Measurements from ENCODE around the gene PBX4. TPM values are rescaled to one million over a fixed set of nuclear protein-coding genes. Genes with fewer than 3 reads are reported as not detected.

PBX4 gene
- total and polyA plus RNA-seq, 2 of the 8 experiments (the other 6 are each of a cell fraction or from before 2014, with no cell fraction given) = 3.4 to 3.8 TPM

GRCh38 chr19:19513682-19514081, 104.8 kb downstream of the PBX4 start (continued):
- TF ChIP-seq SRF (IDR thresholded peaks at IDR 0.05; ENCODE audit: low read depth, low read length) = no peak
- no peak for TF ChIP-seq E2F6 (IDR thresholded peaks at IDR 0.05)

Other genes with a start within 250 kb of the PBX4 start
- gene GATAD2A, start 213.0 kb downstream of the PBX4 start, total RNA-seq (2021; fragmentation: NEBNext Ultra II Directional; extraction: Animal tissue kit (Norgen Biotek cat#: 25700)) = 205 and 210 TPM in 2 replicates
- 38.4 and 54.9 TPM in 2 replicates for gene GATAD2A, start 213.0 kb downstream of the PBX4 start, polyA plus RNA-seq (2011; rRNA removed)
- 2.9 and 3.6 TPM in 2 replicates for gene TSSK6, start 103.1 kb downstream of the PBX4 start, total RNA-seq (2021; fragmentation: NEBNext Ultra II Directional; extraction: Animal tissue kit (Norgen Biotek cat#: 25700))
- 7.8 and 12.1 TPM in 2 replicates for gene TSSK6, start 103.1 kb downstream of the PBX4 start, polyA plus RNA-seq (2011; rRNA removed)
- 413 and 425 TPM in 2 replicates for gene NDUFA13, start 102.5 kb downstream of the PBX4 start, total RNA-seq (2021; fragmentation: NEBNext Ultra II Directional; extraction: Animal tissue kit (Norgen Biotek cat#: 25700))
- 1,105 and 1,309 TPM in 2 replicates for gene NDUFA13, start 102.5 kb downstream of the PBX4 start, polyA plus RNA-seq (2011; rRNA removed)
- gene YJEFN3, start 89.8 kb downstream of the PBX4 start, total RNA-seq (2021; fragmentation: NEBNext Ultra II Directional; extraction: Animal tissue kit (Norgen Biotek cat#: 25700)) = 5.0 and 5.7 TPM in 2 replicates
- gene YJEFN3, start 89.8 kb downstream of the PBX4 start, polyA plus RNA-seq (2011; rRNA removed) = 9.4 and 17.2 TPM in 2 replicates
- gene CILP2, start 80.4 kb downstream of the PBX4 start, total RNA-seq (2021; fragmentation: NEBNext Ultra II Directional; extraction: Animal tissue kit (Norgen Biotek cat#: 25700)) = 5.8 and 5.9 TPM in 2 replicates
- 4.4 and 8.2 TPM in 2 replicates for gene CILP2, start 80.4 kb downstream of the PBX4 start, polyA plus RNA-seq (2011; rRNA removed)
- 47.1 and 47.6 TPM in 2 replicates for gene LPAR2, start 9.5 kb upstream of the PBX4 start, total RNA-seq (2021; fragmentation: NEBNext Ultra II Directional; extraction: Animal tissue kit (Norgen Biotek cat#: 25700))
- gene LPAR2, start 9.5 kb upstream of the PBX4 start, polyA plus RNA-seq (2011; rRNA removed) = 70.2 and 121 TPM in 2 replicates
- gene GMIP, start 25.0 kb upstream of the PBX4 start, total RNA-seq (2021; fragmentation: NEBNext Ultra II Directional; extraction: Animal tissue kit (Norgen Biotek cat#: 25700)) = 18.1 and 20.2 TPM in 2 replicates
- 5.7 and 8.9 TPM in 2 replicates for gene GMIP, start 25.0 kb upstream of the PBX4 start, polyA plus RNA-seq (2011; rRNA removed)
- gene ATP13A1, start 45.0 kb upstream of the PBX4 start, total RNA-seq (2021; fragmentation: NEBNext Ultra II Directional; extraction: Animal tissue kit (Norgen Biotek cat#: 25700)) = 64.2 and 75.7 TPM in 2 replicates
- 33.0 and 70.7 TPM in 2 replicates for gene ATP13A1, start 45.0 kb upstream of the PBX4 start, polyA plus RNA-seq (2011; rRNA removed)
- 46.2 and 50.9 TPM in 2 replicates for gene ZNF101, start 50.2 kb upstream of the PBX4 start, total RNA-seq (2021; fragmentation: NEBNext Ultra II Directional; extraction: Animal tissue kit (Norgen Biotek cat#: 25700))
- 11.0 and 13.0 TPM in 2 replicates for gene ZNF101, start 50.2 kb upstream of the PBX4 start, polyA plus RNA-seq (2011; rRNA removed)
- 6.8 and 7.4 TPM in 2 replicates for gene ZNF14, start 114.4 kb upstream of the PBX4 start, total RNA-seq (2021; fragmentation: NEBNext Ultra II Directional; extraction: Animal tissue kit (Norgen Biotek cat#: 25700))
- 0.72 and 1.00 TPM in 2 replicates for gene ZNF14, start 114.4 kb upstream of the PBX4 start, polyA plus RNA-seq (2011; rRNA removed)
- gene ZNF506, start 203.1 kb upstream of the PBX4 start, total RNA-seq (2021; fragmentation: NEBNext Ultra II Directional; extraction: Animal tissue kit (Norgen Biotek cat#: 25700)) = 8.0 and 8.3 TPM in 2 replicates
- 4.1 and 4.5 TPM in 2 replicates for gene ZNF506, start 203.1 kb upstream of the PBX4 start, polyA plus RNA-seq (2011; rRNA removed)
- 64.0 and 74.6 TPM in 2 replicates for gene ZNF253, start 247.2 kb upstream of the PBX4 start, total RNA-seq (2021; fragmentation: NEBNext Ultra II Directional; extraction: Animal tissue kit (Norgen Biotek cat#: 25700))
- 5.9 and 8.3 TPM in 2 replicates for gene ZNF253, start 247.2 kb upstream of the PBX4 start, polyA plus RNA-seq (2011; rRNA removed)